DMS114 treated with DMSO at 0.1 percent for 48 hours (cell line): ENCODE results near the gene PHOX2A.

Source experiments
- DNase-seq: peaks from one replicate; lab custom pipeline; 2025; ENCODE audit not compliant: unreplicated experiment; lab: John Stamatoyannopoulos, UW

PHOX2A gene

GRCh38 chr11:72250661-72251464, 6.9 kb upstream of the PHOX2A start:
- DNase-seq, result no peak

- no peak for DNase-seq
Measured at GRCh38 chr11:72249961-72250360, 6.0 kb upstream of the PHOX2A start.

GRCh38 chr11:72247584-72247983, 3.6 kb upstream of the PHOX2A start:
- DNase-seq, result no peak

GRCh38 chr11:72245263-72245816, 1.4 kb upstream of the PHOX2A start:
- no peak for DNase-seq

DNA sequence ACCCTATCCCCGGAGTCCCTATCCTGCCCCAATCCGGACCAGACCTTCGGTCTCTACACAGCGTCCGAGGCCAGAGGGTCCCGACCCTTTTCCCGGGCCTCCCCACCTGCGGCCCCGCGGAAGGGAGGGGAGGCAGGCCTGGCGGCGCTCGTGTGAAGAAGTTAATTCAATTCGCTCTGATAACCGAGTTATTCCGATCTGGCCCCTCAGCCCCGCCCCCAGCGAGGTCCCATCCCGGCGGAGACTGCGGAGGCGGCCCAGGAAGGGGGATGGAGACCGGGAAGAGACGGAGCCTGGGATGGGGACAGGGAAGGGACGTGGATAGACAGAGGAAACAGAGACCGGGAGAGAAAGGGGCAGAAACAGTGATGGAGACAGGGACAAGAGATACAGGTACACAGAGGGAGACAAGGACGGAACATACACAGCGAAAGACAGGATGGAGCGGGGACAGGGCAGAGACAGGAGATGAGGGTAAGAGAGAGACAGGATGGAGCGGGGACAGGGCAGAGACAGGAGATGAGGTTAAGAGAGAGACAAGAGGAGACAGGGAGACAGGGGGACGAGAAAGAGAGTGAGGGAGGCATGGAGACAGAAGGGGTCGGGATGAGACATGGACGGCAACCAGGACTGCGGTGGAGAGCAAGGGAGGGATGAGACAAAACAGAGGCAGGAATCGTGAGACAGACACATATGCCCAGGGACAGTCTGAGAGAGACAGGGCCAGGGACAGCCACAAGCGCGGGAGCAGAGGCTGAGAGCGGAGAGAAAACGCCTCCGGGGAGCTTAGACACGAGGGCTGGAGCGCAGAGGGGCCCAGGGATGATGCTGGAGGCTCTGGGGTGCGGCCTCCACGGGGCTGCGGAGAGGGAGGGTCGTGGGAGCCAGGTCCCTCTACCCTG, 636 bp upstream of the PHOX2A start:
- no peak for DNase-seq

DNA sequence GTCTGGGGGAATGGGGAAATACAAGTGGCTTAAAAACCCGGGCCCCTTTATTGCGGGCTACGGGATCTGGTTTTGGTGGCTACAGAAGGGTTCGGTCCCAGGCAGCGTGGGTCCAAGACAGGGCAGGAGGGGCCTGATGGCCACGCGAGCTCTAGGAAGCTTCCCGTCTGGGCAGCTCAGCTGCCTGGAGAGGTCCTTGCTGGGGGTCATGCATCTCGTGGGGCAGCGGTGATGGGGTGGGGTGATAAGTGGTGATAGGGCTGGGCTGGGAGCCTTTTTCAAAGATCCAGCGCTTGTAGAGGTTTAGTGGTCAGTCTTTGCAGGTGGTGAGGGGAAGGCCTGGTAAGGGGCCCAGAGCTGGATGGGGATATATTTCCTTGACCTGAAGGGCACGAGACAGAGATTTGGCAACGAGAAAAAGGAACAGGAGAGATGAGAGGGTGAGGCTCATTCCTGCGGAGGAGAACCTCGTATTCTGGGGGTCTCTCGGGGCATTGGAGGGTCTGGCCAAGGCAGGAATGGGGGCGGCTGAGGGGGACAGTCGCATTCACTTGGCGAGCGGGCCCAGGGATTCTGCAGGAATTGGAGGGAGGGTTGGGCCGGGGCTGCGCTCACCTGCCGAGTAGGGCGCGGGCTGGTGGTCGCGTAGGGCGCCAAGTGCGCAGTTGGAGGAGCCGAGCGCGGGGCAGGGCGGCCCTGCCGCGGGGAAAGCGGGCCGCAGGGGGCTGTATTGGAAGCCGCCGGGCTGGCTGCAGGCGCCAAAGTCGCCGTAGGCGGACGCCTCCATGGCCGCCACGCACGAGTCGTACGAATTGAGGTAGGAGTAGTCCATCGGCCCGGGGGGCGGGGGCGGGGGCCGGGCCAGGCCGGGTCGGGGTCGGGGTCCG, 560 bp downstream of the PHOX2A start:
- no peak for DNase-seq

DNA sequence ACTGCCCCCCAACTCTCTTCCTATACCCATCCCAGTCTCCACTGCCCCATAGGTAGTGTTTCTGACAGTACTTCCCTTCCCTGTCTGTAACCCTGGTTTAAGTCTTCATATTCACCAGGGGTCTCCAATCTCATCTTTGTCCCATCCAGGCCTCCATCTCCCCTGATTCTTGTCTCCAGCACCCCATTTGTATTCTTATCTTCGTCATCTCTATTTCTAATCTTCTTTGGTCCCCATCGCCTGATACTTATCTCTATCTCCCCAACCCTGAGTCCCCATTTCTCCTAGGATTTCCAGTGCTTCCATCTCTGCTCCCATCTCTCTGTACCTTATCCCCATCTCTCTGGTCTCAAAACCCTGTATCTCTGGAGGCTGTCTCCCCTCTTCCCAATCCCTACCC, 1.8 kb downstream of the PHOX2A start:
- no peak for DNase-seq

DNA sequence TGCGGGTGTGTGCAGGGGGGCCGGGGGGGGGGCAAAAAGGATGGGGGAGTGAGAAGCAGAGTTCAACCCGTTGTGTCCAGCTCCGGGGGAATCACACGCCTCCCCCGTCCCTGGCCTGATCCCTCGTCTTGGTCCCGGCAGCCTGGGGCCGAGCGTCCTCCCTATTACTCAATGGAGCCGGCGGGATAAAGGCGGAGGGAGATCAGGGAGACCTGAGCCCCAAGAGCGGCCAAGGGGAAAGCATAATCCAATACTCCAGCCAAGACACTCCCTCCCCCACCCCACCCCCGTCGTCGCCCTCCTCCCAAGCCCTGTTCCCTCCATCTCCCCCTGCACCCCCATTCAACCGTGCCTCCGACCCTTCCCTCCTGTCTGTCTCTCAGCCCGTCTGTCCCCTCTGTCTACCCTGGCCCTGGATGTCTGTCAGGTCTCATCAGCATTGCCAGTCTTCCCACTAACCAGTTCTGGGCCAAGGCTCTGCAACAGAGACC, 2.6 kb downstream of the PHOX2A start:
- no peak for DNase-seq

DNA sequence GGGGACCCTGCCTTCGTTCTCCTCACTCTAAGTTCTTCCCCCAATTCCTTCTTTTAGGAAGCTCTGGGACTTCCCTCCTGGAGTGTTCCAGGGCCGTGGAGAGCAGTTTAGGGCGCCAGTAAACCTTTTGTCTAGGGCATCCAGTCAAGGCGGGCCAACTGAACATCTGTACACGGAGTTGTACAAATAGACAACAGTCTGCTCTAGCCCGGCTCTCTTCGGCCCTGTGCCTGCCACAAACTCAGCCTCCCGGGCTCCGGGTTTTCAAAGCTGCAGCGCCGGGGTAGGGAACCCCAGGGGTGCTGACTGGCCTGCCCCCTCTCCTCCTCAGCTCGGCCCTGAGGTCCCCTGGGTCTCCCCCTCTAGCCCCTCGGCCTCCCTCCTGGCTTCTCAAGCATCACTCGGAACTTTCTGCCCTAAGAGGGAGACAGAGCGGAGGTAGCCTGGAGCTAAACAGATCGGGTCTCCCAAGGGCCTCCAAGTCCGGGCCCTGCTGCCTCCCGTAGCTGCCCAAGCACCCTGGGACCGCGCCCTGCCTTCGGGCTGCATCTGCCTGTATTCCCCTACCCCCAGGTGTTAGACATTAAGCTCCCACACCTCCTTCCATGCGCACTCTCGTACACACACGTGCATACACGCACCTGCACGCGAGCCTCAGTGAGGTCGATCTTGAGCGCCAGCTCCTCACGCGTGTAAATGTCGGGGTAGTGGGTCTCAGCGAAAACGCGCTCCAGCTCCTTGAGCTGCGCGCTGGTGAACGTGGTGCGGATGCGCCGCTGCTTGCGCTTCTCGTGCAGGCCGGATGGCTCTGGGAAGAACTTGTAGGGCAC, 3.3 kb downstream of the PHOX2A start:
- no peak for DNase-seq

GRCh38 chr11:72239849-72240460, 4.0 kb downstream of the PHOX2A start:
- DNase-seq, result no peak

DNA sequence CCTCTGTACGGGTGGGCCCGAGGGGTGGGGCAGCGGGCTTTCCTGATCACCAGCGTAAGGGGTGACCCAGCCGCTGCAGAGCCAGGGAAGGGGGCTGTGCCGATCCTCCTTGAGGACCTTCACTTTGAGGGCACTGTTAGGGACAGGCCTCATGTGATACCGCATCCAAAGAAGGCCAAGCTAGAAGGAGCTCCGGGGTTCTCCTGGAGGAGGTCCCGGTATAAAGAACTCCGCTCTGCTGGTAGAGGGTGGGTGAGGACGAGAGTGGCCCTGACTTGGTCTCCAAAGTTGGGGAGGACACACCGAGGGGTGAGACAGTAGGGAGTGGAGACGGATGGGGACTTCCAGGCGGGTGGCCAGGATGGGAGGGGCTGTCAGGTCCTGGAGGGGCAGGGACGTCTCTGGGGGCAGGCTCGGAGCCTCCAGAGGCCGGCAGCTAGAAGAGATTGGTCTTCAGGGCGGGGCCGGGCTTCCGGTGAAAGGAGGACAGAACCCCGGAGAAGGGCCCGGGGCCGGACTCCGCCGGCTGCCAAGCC, 4.6 kb downstream of the PHOX2A start:
- no peak for DNase-seq

DNA sequence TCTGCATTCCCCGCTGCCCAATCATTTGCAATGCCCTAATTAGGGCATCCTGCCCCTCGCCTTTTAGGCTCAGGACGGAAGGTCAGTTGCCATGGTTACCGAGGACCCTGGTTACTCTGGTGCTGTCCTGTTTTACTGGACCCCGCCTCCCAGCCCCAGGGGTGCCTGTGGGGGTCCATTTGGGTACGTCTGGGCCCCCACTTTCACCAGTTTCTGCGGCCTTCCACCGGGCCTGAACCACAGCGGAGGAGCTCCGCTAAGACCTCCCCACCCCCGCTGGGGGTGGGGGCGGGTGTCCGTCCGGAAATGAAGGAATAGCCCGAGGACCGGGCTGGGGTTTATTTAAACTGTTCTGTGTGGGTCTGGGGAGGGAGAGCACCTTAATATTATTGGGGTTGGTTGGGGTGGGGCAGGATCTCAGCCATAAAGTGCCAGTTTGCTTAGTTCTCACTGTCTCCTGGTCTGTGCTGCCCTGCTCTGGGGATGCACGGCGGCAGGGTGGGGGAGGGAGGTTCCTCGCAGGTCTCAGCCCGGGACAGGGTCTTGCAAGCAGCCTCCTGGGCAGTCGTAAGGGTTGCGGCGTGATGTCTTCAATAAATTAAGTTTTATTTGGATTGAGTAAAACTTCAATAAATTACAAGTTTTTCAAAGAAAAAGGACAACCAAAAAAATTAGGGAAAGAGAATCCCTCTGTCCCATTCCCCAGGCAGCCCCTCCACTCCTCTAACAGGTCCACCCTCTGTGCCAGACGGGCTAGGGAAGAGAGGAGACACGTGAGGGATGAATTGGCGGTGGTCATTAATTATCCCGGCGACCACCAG, 5.3 kb downstream of the PHOX2A start:
- DNase-seq, result no peak

DNA sequence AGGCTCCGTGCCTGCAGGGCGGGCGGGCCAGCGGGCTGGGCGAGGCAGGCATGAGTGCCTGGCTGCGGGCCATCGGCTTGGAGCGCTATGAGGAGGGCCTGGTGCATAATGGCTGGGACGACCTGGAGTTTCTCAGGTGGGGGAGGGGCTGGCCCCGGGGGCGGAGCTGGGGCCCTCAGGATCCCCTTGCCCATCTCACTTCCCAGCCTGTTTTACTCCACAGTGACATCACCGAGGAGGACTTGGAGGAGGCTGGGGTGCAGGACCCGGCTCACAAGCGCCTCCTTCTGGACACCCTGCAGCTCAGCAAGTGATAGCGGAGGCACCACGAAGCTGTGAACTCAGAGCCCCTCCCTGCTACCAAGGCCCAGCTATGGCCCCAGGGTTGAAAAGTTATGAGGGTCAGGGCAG, 5.9 kb downstream of the PHOX2A start:
- no peak for DNase-seq

GRCh38 chr11:72237112-72237931, 6.7 kb downstream of the PHOX2A start:
- DNase-seq, result no peak

- DNase-seq, result no peak
Measured at GRCh38 chr11:72236774-72237111, 7.2 kb downstream of the PHOX2A start.

GRCh38 chr11:72236083-72236697, 7.8 kb downstream of the PHOX2A start:
- DNase-seq, result no peak
